HG03139 (cell line): Measurements from ENCODE around the gene REM1.

Experiments used
- ATAC-seq: cut with Tn5 transposase; IDR thresholded peaks from one replicate; pipeline ENCODE4 v1.9.1; 2021; ENCODE audit not compliant: unreplicated experiment

Gene REM1

DNA sequence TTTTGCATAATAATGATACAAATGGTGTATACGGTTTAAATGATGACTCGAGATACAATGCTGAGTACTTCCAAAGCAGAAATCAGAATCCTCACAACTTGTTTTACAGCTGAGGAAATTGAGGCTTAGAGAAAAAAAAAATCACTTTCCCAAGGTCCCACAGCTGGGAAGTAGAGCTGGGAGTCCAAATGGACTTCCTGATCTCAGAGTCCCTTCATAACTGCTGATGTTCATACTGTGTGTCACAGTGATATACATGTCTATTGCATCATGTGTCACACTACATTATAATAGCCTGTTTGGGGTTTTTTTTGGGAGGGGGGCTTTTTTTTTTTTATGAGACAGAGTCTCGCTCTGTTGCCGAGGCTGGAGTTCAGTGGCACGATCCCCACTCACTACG is 47.6 kb downstream of the REM1 start:
- no peak for ATAC-seq

DNA sequence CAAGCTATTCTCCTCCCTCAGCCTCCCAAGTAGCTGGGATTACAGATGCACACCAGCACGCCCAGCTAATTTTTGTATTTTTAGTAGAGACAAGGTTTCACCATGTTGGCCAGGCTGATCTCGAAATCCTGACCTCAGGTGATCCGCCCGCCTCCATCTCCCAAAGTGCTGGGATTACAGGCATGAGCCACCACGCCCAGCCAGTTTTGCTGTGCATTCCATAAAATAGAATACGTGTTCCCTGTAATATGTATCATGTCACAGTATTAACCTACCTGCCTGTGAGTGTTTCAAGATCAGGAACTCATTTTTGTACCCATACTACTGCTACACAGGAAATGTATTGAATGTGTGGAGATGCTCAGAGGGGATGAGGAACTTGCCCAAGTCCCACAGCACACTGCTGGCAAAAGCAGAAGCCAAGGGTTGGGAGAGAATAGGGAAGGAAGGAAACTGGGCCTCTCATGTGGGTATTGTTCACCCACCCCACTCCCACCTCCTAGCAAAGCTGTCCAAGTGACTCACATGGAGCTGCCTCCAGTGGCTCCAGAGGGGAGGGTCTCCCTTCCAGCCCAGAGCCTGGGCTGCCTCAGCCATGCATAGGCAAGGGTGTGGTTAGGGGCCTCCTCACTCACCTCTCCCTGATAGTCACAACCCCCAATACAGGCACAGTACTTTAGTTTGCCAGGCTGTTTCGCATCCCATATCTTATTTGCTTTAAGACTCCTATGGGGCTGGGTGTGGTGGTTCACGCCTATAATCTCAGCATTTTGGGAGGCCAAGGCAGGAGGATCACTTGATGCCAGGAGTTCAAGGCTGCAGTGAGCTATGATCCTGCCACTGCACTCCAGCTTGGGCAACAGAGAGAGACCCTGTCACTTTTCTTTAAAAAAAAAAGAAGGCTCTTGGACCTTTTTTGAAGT is 48.5 kb downstream of the REM1 start:
- ATAC-seq: no peak

DNA sequence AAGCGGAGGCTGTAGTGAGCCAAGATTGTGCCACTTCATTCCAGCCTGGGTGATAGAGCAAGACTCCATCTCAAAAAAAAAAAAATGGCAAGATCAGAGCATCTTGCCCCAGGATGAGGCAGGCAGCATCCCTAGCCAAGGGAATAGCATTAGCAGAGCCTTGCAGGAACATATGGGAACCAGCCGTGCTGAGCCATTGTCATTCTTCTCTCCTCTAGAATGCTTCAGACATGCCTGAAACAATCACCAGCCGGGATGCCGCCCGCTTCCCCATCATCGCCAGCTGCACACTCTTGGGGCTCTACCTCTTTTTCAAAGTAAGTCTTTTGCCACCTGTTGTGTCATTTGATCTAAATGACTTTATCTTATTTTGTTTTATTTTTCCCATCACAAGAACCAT is 52.2 kb downstream of the REM1 start:
- ATAC-seq: no peak
